HepG2 (cell line): ENCODE measurements around the gene NEDD1. TPM values are rescaled to one million over a fixed set of nuclear protein-coding genes. Genes with fewer than 3 reads are reported as not detected.

Source experiments
- ATAC-seq: fragments of 200-7000 bp; cut with Tn5 transposase; 3 replicates; pipeline ENCODE4 v1.9.1; 2020; ENCODE audit warnings: mild to moderate bottlenecking, moderate library complexity
- BruUV-seq: library from RNA; stranded (reverse); fragments of 400-500 nt; replicated peaks from 2 replicates; lab custom pipeline; 2021; lab: Mats Ljungman, UMichigan
- CTCF ChIA-PET: fragments of 300-600 bp; formaldehyde crosslinking; extraction: SDS; loops from one replicate; lab custom pipeline; 2021; ENCODE audit warnings: low total read pairs, inconsistent platforms, low intra/inter-chr PET ratio; lab: Yijun Ruan, JAX
- POLR2A ChIA-PET: fragments of 350-600 bp; sonication (Branson Sonifier 250); formaldehyde crosslinking; loops from one replicate; lab custom pipeline; 2020; ENCODE audit warnings: antibody characterized with exemption, inconsistent platforms; lab: Yijun Ruan, JAX
- DNase-seq: peaks from one replicate; pipeline ENCODE4 v3.0.0-alpha.2; 2015; ENCODE audit warnings: low spot score
- FAIRE-seq: peaks from 3 replicates; lab custom pipeline; 2011; peaks lifted over from hg19 to GRCh38; lab: Jason Lieb, UNC
- H2AFZ ChIP-seq: one replicate; pipeline ENCODE4 v1.6.1; 2011; ENCODE audit warnings: low read length, inconsistent platforms
- H3K27ac ChIP-seq: fragments of 300-600 bp; 3 replicates; pipeline ENCODE4 v1.8.0; 2011; ENCODE audit warnings: mixed run types, mild to moderate bottlenecking, mixed read lengths, low read length, inconsistent platforms; ENCODE audit not compliant: insufficient read depth; ENCODE audit errors: extremely low read length
- H3K27me3 ChIP-seq, 2 experiments: fragments of 200-600 bp in 1 of 2; 2 replicates in 1 of 2; 3 replicates in 1 of 2; pipeline versions ENCODE4 v1.6.0 to v1.8.0; 2011; ENCODE audit warnings: low read length in 2 of 2, mild to moderate bottlenecking in 2 of 2, moderate library complexity in 2 of 2, inconsistent platforms in 1 of 2; ENCODE audit not compliant: insufficient read depth in 2 of 2, control insufficient read depth in 1 of 2
- H3K36me3 ChIP-seq, 2 experiments: fragments of 200-600 bp in 1 of 2; replicated peaks in 1 of 2; 2 replicates in 1 of 2; 3 replicates in 1 of 2; pipeline versions ENCODE4 v1.5.1 to v1.8.0; 2011; ENCODE audit warnings: low read length in 2 of 2, inconsistent platforms in 1 of 2; ENCODE audit not compliant: insufficient read depth in 2 of 2, control insufficient read depth in 1 of 2
- H3K4me1 ChIP-seq: 2 replicates; pipeline ENCODE4 v1.5.1; 2012; ENCODE audit warnings: low read length, inconsistent platforms; ENCODE audit not compliant: insufficient read depth
- H3K4me2 ChIP-seq: 2 replicates; pipeline ENCODE4 v1.6.0; 2011; ENCODE audit warnings: low read depth, low read length, inconsistent platforms
- H3K4me3 ChIP-seq, 3 experiments: fragments of 200-600 bp in 1 of 3; sonication (generic), shearing (Covaris generic) in 1 of 3; replicated peaks in 1 of 3; 2 replicates each; pipeline ENCODE4 v1.5.1; 2011 to 2016; ENCODE audit warnings: low read length in 3 of 3, inconsistent platforms in 2 of 3, low read depth in 2 of 3, mild to moderate bottlenecking in 2 of 3, control low read depth in 1 of 3, mixed read lengths in 1 of 3; ENCODE audit not compliant: insufficient read depth in 1 of 3
- H3K79me2 ChIP-seq: one replicate; pipeline ENCODE4 v1.6.1; 2011; ENCODE audit warnings: low read length, inconsistent platforms; ENCODE audit not compliant: insufficient read depth
- H3K9ac ChIP-seq: 2 replicates; pipeline ENCODE4 v1.6.0; 2011; ENCODE audit warnings: mild to moderate bottlenecking, low read depth, low read length, inconsistent platforms; ENCODE audit not compliant: insufficient read depth
- H3K9me3 ChIP-seq: 2 replicates; pipeline ENCODE4 v1.5.1; 2012; ENCODE audit warnings: mild to moderate bottlenecking, low read length
- H4K20me1 ChIP-seq: 2 replicates; pipeline ENCODE4 v1.6.0; 2011; ENCODE audit warnings: inconsistent platforms, mild to moderate bottlenecking, low read length, moderate library complexity; ENCODE audit not compliant: insufficient read depth
- CREB1 ChIP-seq, 2 experiments: fragments of 450-650 bp in 1 of 2; IDR thresholded peaks; 2 replicates each; pipeline ENCODE4 v1.6.1; 2016 to 2017; ENCODE audit warnings: control low read depth in 1 of 2, mild to moderate bottlenecking in 1 of 2, missing compliant biosample characterization in 1 of 2, missing genetic modification characterization in 1 of 2
- CREM ChIP-seq, 2 experiments: sonication (generic) in 1 of 2; formaldehyde crosslinking in 1 of 2; IDR thresholded peaks; 2 replicates each; pipeline versions ENCODE4 v1.4.0 to v1.6.1; 2016 to 2020; ENCODE audit warnings: antibody characterized with exemption in 1 of 2, mild to moderate bottlenecking in 1 of 2, missing genetic modification reagents in 1 of 2
- ESRRA ChIP-seq: sonication (generic); formaldehyde crosslinking; IDR thresholded peaks from 2 replicates; pipeline ENCODE4 v1.5.1; 2020; ENCODE audit warnings: mild to moderate bottlenecking, low read depth, missing genetic modification reagents
- FOXC1 ChIP-seq: sonication (generic); formaldehyde crosslinking; IDR thresholded peaks from 2 replicates; pipeline ENCODE4 v1.8.0; 2022; ENCODE audit warnings: mild to moderate bottlenecking, missing genetic modification reagents, borderline replicate concordance
- MIER3 ChIP-seq: IDR thresholded peaks from 2 replicates; pipeline ENCODE4 v1.6.1; 2016; ENCODE audit warnings: missing compliant biosample characterization, borderline replicate concordance
- NR0B2 ChIP-seq: sonication (generic); formaldehyde crosslinking; IDR thresholded peaks from 2 replicates; pipeline ENCODE4 v1.4.0; 2020; ENCODE audit warnings: mild to moderate bottlenecking, missing genetic modification reagents
- PAWR ChIP-seq: sonication (generic); formaldehyde crosslinking; IDR thresholded peaks from 2 replicates; pipeline ENCODE4 v1.4.0; 2020; ENCODE audit warnings: missing genetic modification reagents, mild to moderate bottlenecking, borderline replicate concordance
- PAX8 ChIP-seq: sonication (generic); formaldehyde crosslinking; IDR thresholded peaks from 2 replicates; pipeline ENCODE4 v1.8.0; 2022; ENCODE audit warnings: mild to moderate bottlenecking, missing genetic modification reagents, borderline replicate concordance
- POLR2G ChIP-seq: fragments of 200-400 bp; formaldehyde crosslinking; IDR thresholded peaks from 2 replicates; pipeline ENCODE4 v1.6.1; 2018; ENCODE audit warnings: mild to moderate bottlenecking, low read depth, low read length, moderate library complexity
- UBTF ChIP-seq: sonication (generic); formaldehyde crosslinking; IDR thresholded peaks from 2 replicates; pipeline ENCODE4 v1.4.0; 2020; ENCODE audit warnings: mild to moderate bottlenecking, missing genetic modification reagents
- ZFX ChIP-seq: sonication (generic); formaldehyde crosslinking; IDR thresholded peaks from 2 replicates; pipeline ENCODE4 v1.4.0; 2020; ENCODE audit warnings: mild to moderate bottlenecking, low read depth, missing genetic modification reagents, moderate library complexity
- ZFY ChIP-seq: sonication (generic); formaldehyde crosslinking; IDR thresholded peaks from 2 replicates; pipeline ENCODE4 v1.4.0; 2020; ENCODE audit warnings: missing genetic modification reagents
- ZMYM2 ChIP-seq: sonication (generic); formaldehyde crosslinking; IDR thresholded peaks from 2 replicates; pipeline ENCODE4 v1.8.0; 2022; ENCODE audit warnings: mild to moderate bottlenecking, missing genetic modification reagents
- ZNF230 ChIP-seq: sonication (generic); formaldehyde crosslinking; IDR thresholded peaks from 2 replicates; pipeline ENCODE4 v1.4.0; 2020; ENCODE audit warnings: mild to moderate bottlenecking, missing genetic modification reagents
- ZNF605 ChIP-seq: sonication (generic); formaldehyde crosslinking; IDR thresholded peaks from 2 replicates; pipeline ENCODE4 v1.8.0; 2022; ENCODE audit warnings: mild to moderate bottlenecking, missing genetic modification reagents
- ZNF616 ChIP-seq: sonication (generic); formaldehyde crosslinking; IDR thresholded peaks from 2 replicates; pipeline ENCODE4 v1.5.0; 2020; ENCODE audit warnings: low read depth, mild to moderate bottlenecking, missing genetic modification reagents
- ZNF678 ChIP-seq: sonication (generic); formaldehyde crosslinking; IDR thresholded peaks from 2 replicates; pipeline ENCODE4 v1.4.0; 2020; ENCODE audit warnings: mild to moderate bottlenecking, missing genetic modification reagents
- ZNF691 ChIP-seq: sonication (generic); formaldehyde crosslinking; IDR thresholded peaks from 2 replicates; pipeline ENCODE4 v1.4.0; 2020; ENCODE audit warnings: missing genetic modification reagents, low read depth, mild to moderate bottlenecking, borderline replicate concordance
- ZNF772 ChIP-seq: sonication (generic); formaldehyde crosslinking; IDR thresholded peaks from 2 replicates; pipeline ENCODE4 v1.5.0; 2020; ENCODE audit warnings: mild to moderate bottlenecking, missing genetic modification reagents
- ZNF777 ChIP-seq: sonication (generic); formaldehyde crosslinking; IDR thresholded peaks from 2 replicates; pipeline ENCODE4 v1.4.0; 2020; ENCODE audit warnings: missing genetic modification reagents
- WGBS: methylation state at CpG from one replicate; pipeline ENCODE4 v1.1.6; 2017; ENCODE audit warnings: low lambda C conversion rate; 5-methylcytosine and 5-hydroxymethylcytosine counted together
- in situ Hi-C: cut with HindIII; loops from 2 replicates; pipeline ENCODE4 v1.10.0; 2017; ENCODE audit warnings: low pct_unique_long_range_greater_than_20kb; ENCODE audit not compliant: extremely low pct_ligation_motif_present
- intact Hi-C: fragments of 100-400 bp; cut with micrococcal nuclease; formaldehyde crosslinking; loops from one replicate; pipeline ENCODE4 v1.10.0; 2022; ENCODE audit not compliant: unreplicated experiment
- polyA plus RNA-seq, 8 experiments: library from polyadenylated mRNA; depleted of rRNA in 3 of 8; stranded (reverse) in 7 of 8; unstranded in 1 of 8; fragments of >200 nt; fragmentation: Illumina TruSeq in 4 of 8; extraction: Trizol in 4 of 8; gene quantifications; 2 replicates each; pipeline versions ENCODE4 v1.2.1 to v1.2.3, GENCODE V29; 2011 to 2016; ENCODE audit warnings: low read depth in 4 of 8, missing spikeins in 1 of 8, mixed read lengths in 1 of 8; ENCODE audit not compliant: insufficient read depth in 1 of 8
- total RNA-seq, 5 experiments: library from RNA; depleted of rRNA; stranded (reverse); fragments of >200 nt; fragmentation: Illumina TruSeq; extraction: Trizol; gene quantifications; 2 replicates each; pipeline ENCODE4 v1.2.3, GENCODE V29; 2016; ENCODE audit warnings: low read depth in 1 of 5

The NEDD1 gene
- total and polyA plus RNA-seq, 2 of the 13 experiments (the other 11 are each of a cell fraction or from before 2014, with no cell fraction given) = 11.2 to 21.5 TPM

GRCh38 chr12:96907671-96908422 is 790 bp downstream of the NEDD1 start:
- ChIA-PET CTCF (no interaction called here), POLR2A (no interaction called here)
- intact Hi-C loops = no loop called here
- TF ChIP-seq PAWR (CRISPR knock-in tag) (no peak), ESRRA (CRISPR knock-in tag) (0 out of 2 replicates have a peak, but pooled peaks have one; percentile 4), ZFY (CRISPR knock-in tag) (peak; percentile 3; the same call in 1 of the 2 replicates), PAX8 (CRISPR knock-in tag) (no peak), NR0B2 (CRISPR knock-in tag) (0 out of 2 replicates have a peak, but pooled peaks have one; percentile 47), ZFX (peak; percentile 53; the same call in 1 of the 2 replicates), POLR2G (no peak), ZNF678 (CRISPR knock-in tag) (0 out of 2 replicates have a peak, but pooled peaks have one; percentile 40), MIER3 (CRISPR knock-in tag) (no peak), ZNF605 (CRISPR knock-in tag) (0 out of 2 replicates have a peak, but pooled peaks have one; percentile 43), ZNF691 (CRISPR knock-in tag) (peak; percentile 44; the same call in 1 of the 2 replicates), ZNF616 (CRISPR knock-in tag) (0 out of 2 replicates have a peak, but pooled peaks have one; percentile 17), CREM (IDR thresholded peaks at IDR 0.05) (0 out of 2 replicates have a peak, but pooled peaks have one; percentile 12), CREM (CRISPR knock-in tag; IDR thresholded peaks at IDR 0.05) (no peak), ZNF772 (0 out of 2 replicates have a peak, but pooled peaks have one; percentile 6), ZNF777 (CRISPR knock-in tag) (peak; percentile 70), FOXC1 (CRISPR knock-in tag) (0 out of 2 replicates have a peak, but pooled peaks have one; percentile 10), UBTF (no peak), ZMYM2 (0 out of 2 replicates have a peak, but pooled peaks have one; percentile 24), CREB1 (IDR thresholded peaks at IDR 0.05) (peak; percentile 37; the same call in 1 of the 2 replicates), CREB1 (CRISPR knock-in tag; IDR thresholded peaks at IDR 0.05) (no peak), ZNF230 (CRISPR knock-in tag) (0 out of 2 replicates have a peak, but pooled peaks have one; percentile 33)

More at GRCh38 chr12:96907671-96908422, 790 bp downstream of the NEDD1 start:
- DNase-seq (peak; percentile 15), ATAC-seq (peak; percentile 67), FAIRE-seq (no peak)
- peak overlapping the region; percentile 80 for H3K27ac ChIP-seq
- peaks cover 0 to 2% of the 10 kb centered on the region in 2 experiments; a peak in 1 of 5 replicates for H3K36me3 ChIP-seq
- H3K9ac ChIP-seq = peak overlapping the region; percentile 82
- peak overlapping the region; percentile 82 for H2AFZ ChIP-seq
- no peaks in the 10 kb centered on the region for H4K20me1 ChIP-seq
- peak overlapping the region; percentile 85 for H3K4me2 ChIP-seq
- peak overlapping the region; percentile 73 to 85 (median 81) for H3K4me3 ChIP-seq
- in situ Hi-C loops = no loop called here
- no peaks in the 10 kb centered on the region for H3K9me3 ChIP-seq
- no peaks in the 10 kb centered on the region; a peak in 1 of 5 replicates for H3K27me3 ChIP-seq
- peaks cover 23% of the 10 kb centered on the region for H3K4me1 ChIP-seq
- TSS peak; percentile 69 for BruUV-seq
- WGBS = 4% methylated on average over 21 of the region's 23 CpGs
- peaks cover 15% of the 10 kb centered on the region for H3K79me2 ChIP-seq
